GM19397 (cell line): ENCODE results near the gene RNF5.
"Not testable (repeated sequence)": the region's sequence is repeated elsewhere in the genome, so short reads cannot be mapped to it uniquely, and the experiment has no call there.

Experiments used
- ATAC-seq: cut with Tn5 transposase; IDR thresholded peaks from one replicate; pipeline ENCODE4 v1.9.1; 2021; ENCODE audit warnings: mild to moderate bottlenecking, moderate library complexity; ENCODE audit not compliant: unreplicated experiment

RNF5 gene

GRCh38 chr6:32188381-32189068 is 10.3 kb downstream of the RNF5 start:
- no peak for ATAC-seq

- no peak for ATAC-seq
Measured at GRCh38 chr6:32189069-32189741, 11.0 kb downstream of the RNF5 start.

GRCh38 chr6:32189742-32190053 is 11.5 kb downstream of the RNF5 start:
- ATAC-seq: no peak

- peak; percentile 55 for ATAC-seq
Measured at GRCh38 chr6:32190054-32190851, 12.0 kb downstream of the RNF5 start, which contains the start of gene PBX2. TSS of gene PBX2 (minus strand) at chr6:32190202. CDS start at chr6:32189915, 287 bp downstream.

GRCh38 chr6:32190911-32191677 is 12.9 kb downstream of the RNF5 start:
- no peak for ATAC-seq

GRCh38 chr6:32191696-32192607 is 13.7 kb downstream of the RNF5 start:
- no peak for ATAC-seq

- ATAC-seq: no peak
Measured at GRCh38 chr6:32192608-32193039, 14.4 kb downstream of the RNF5 start, which contains the start of gene GPSM3. TSS of gene GPSM3 (minus strand) at chr6:32192643. CDS start at chr6:32192513, 130 bp downstream.

- not testable (repeated sequence) for ATAC-seq
Measured at GRCh38 chr6:32193096-32193495, 14.9 kb downstream of the RNF5 start.

- ATAC-seq: no peak
Measured at GRCh38 chr6:32194388-32194787, 16.2 kb downstream of the RNF5 start.

GRCh38 chr6:32194825-32195651 is 16.8 kb downstream of the RNF5 start:
- ATAC-seq: no peak

GRCh38 chr6:32195652-32195901 is 17.4 kb downstream of the RNF5 start:
- peak; percentile 65 for ATAC-seq

- ATAC-seq: peak; percentile 79
Measured at GRCh38 chr6:32195902-32196681, 17.9 kb downstream of the RNF5 start.

GRCh38 chr6:32196682-32197616 is 18.7 kb downstream of the RNF5 start:
- ATAC-seq: no peak

- ATAC-seq: no peak
Measured at GRCh38 chr6:32198345-32198696, 20.1 kb downstream of the RNF5 start.

GRCh38 chr6:32198866-32199265 is 20.7 kb downstream of the RNF5 start:
- ATAC-seq: no peak

- ATAC-seq: no peak
Measured at GRCh38 chr6:32200711-32201475, 22.7 kb downstream of the RNF5 start.

- ATAC-seq: no peak
Measured at GRCh38 chr6:32202186-32202585, 24.0 kb downstream of the RNF5 start.
